ENCODE data around the gene ITGA7. TPM values are rescaled to one million over a fixed set of nuclear protein-coding genes. Genes with fewer than 3 reads are reported as not detected.
A peak's percentile ranks its signal among the peaks of the same experiment; 100 is the strongest.

ITGA7 gene
- total and polyA plus RNA-seq, 2 experiments from 2014 or later = 2.0 to 7.2 TPM

DNA sequence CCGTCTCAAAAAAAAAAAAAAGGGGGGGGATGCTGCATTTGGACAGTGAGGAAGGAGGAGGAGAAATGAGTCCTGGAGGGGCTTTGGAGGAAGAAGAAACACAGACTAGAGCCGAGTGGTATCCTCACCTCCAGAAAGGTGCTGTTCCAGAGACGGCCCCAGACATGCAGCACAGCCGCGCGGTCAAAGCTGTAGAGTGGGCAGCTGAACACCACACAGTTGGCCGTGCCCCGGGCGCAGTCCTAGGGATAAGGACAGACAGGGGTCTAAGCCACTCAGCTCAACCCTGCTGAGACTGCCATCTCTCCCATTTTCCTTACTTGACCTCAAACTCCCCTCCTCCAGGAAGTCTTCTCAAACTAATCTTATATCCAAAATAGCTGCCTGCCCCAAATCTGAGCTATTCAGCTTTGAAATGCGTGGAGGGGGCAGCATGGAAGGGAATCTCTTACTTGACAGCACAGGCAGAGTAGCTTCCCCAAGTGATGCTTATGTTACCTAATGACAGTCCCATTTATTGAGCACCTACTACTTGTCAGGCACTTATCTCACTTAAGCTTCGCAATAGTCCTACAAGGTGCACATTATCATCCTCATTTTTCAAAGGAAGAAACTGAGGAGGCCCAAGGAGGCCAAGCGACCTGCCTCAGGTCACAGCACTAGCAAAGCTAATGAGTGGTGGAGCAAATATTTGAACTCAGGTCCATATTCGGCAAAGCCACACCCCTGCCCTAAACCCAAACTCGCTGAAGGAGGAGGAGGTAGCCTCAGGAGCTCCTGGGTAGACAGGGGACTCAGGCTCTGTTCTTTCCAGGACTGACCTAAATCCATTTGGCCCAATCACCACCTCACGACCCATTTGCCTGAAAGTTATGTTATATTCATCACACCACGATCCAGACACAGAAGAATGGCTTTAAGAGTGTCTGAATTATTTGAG is 18.7 kb downstream of the ITGA7 start:
- Histone ChIP-seq H3F3A (ENCODE audit: insufficient read depth) (no peaks in the 10 kb centered on the region), H3K27me3 (replicated peaks; ENCODE audit: insufficient read depth) (no peaks in the 10 kb centered on the region), H3K36me3 (ENCODE audit: low read depth) (no peaks in the 10 kb centered on the region), H3K4me1 (ENCODE audit: insufficient read depth) (no peaks in the 10 kb centered on the region), H3K9me3 (ENCODE audit: low read depth) (no peaks in the 10 kb centered on the region), H3K79me2 (ENCODE audit: insufficient read depth) (no peaks in the 10 kb centered on the region), H3K27ac (no peak overlapping the region), H4K20me1 (ENCODE audit: insufficient read depth) (no peaks in the 10 kb centered on the region), H3K4me2 (ENCODE audit: unreplicated experiment) (no peak overlapping the region), H3K9ac (no peak overlapping the region), H2AFZ (no peak overlapping the region), H3K9me2 (ENCODE audit: insufficient read depth) (no peaks in the 10 kb centered on the region), H3K4me3 (no peak overlapping the region)
- DNase-seq = no peak
- 80 to 82% methylated on average over 16 of the region's 16 CpGs for WGBS, 2 experiments (ENCODE audit: low coverage in 1 of 2, low lambda C conversion rate in 2 of 2, missing lambda C conversion rate in 2 of 2)
- TF ChIP-seq EZH2 (IDR thresholded peaks at IDR 0.05; ENCODE audit: insufficient read depth, poor library complexity, severe bottlenecking) (no peak), EZH2phosphoT487 (IDR thresholded peaks at IDR 0.05; ENCODE audit: insufficient read depth, low read depth) (no peak)
- in situ Hi-C loops (cut with MboI) = no loop called here

- Histone ChIP-seq H3K4me3 (no peak overlapping the region), H3K27ac (no peak overlapping the region), H2AFZ (no peak overlapping the region), H3K36me3 (ENCODE audit: low read depth) (no peaks in the 10 kb centered on the region), H3K79me2 (ENCODE audit: insufficient read depth) (no peaks in the 10 kb centered on the region), H3K4me2 (ENCODE audit: unreplicated experiment) (no peak overlapping the region), H3K9me2 (ENCODE audit: insufficient read depth) (no peaks in the 10 kb centered on the region), H3K9me3 (ENCODE audit: low read depth) (no peaks in the 10 kb centered on the region), H4K20me1 (ENCODE audit: insufficient read depth) (no peaks in the 10 kb centered on the region), H3K27me3 (replicated peaks; ENCODE audit: insufficient read depth) (no peaks in the 10 kb centered on the region), H3K9ac (no peak overlapping the region), H3K4me1 (ENCODE audit: insufficient read depth) (no peaks in the 10 kb centered on the region), H3F3A (ENCODE audit: insufficient read depth) (no peaks in the 10 kb centered on the region)
- in situ Hi-C loops (cut with MboI) = no loop called here
- no peak for DNase-seq
- TF ChIP-seq EZH2phosphoT487 (IDR thresholded peaks at IDR 0.05; ENCODE audit: insufficient read depth, low read depth) (no peak), EZH2 (IDR thresholded peaks at IDR 0.05; ENCODE audit: insufficient read depth, poor library complexity, severe bottlenecking) (no peak)
These were observed 20.0 kb downstream of the ITGA7 start for GRCh38 chr12:55687746-55688145.

DNA sequence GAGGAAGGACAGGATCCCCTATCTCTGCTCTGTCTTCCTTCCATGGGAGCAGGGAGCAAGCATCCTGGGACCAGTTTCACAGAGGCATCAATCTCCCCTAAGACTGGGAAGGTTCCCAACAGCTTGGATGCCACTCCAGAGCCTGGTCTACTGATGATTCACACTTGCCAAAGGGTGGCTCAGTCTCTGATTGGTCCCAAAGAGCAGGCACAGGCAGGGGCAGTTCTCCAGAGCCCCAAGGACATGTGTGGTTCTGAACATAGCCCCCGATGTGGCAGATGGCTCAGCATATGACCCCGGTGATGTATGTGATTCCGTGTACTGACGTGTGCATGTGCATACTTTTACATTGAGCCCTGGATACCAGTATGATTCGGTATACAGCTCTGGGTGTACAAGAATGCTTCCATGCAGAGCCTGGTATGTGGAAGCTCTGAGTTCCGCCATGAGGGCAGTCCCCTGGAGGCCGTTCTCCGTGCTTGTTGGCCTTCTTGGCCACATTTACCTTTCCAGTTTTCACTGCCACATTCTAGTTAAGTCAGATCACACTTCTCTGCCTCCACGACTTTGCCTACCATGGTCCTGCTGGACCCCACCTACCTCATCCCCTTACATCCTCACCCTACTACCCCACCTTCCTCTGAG is 21.2 kb downstream of the ITGA7 start:
- Histone ChIP-seq H3K27ac (no peak overlapping the region), H4K20me1 (ENCODE audit: insufficient read depth) (no peaks in the 10 kb centered on the region), H3K79me2 (ENCODE audit: insufficient read depth) (no peaks in the 10 kb centered on the region), H3K9ac (no peak overlapping the region), H3K4me1 (ENCODE audit: insufficient read depth) (peaks cover 5% of the 10 kb centered on the region; the same call in 1 of the 2 replicates), H3K4me2 (ENCODE audit: unreplicated experiment) (no peak overlapping the region), H3F3A (ENCODE audit: insufficient read depth) (no peaks in the 10 kb centered on the region), H3K36me3 (ENCODE audit: low read depth) (no peaks in the 10 kb centered on the region), H3K9me3 (ENCODE audit: low read depth) (no peaks in the 10 kb centered on the region), H2AFZ (no peak overlapping the region), H3K9me2 (ENCODE audit: insufficient read depth) (no peaks in the 10 kb centered on the region), H3K4me3 (no peak overlapping the region), H3K27me3 (replicated peaks; ENCODE audit: insufficient read depth) (no peaks in the 10 kb centered on the region)
- 75 to 76% methylated on average over 9 of the region's 9 CpGs for WGBS, 2 experiments (ENCODE audit: low coverage in 1 of 2, low lambda C conversion rate in 2 of 2, missing lambda C conversion rate in 2 of 2)
- TF ChIP-seq EZH2phosphoT487 (IDR thresholded peaks at IDR 0.05; ENCODE audit: insufficient read depth, low read depth) = no peak
- no peak for TF ChIP-seq EZH2 (IDR thresholded peaks at IDR 0.05; ENCODE audit: insufficient read depth, poor library complexity, severe bottlenecking)
- in situ Hi-C loops (cut with MboI) = no loop called here
- peak; percentile 34 for DNase-seq

GRCh38 chr12:55685671-55686070 is 22.0 kb downstream of the ITGA7 start:
- Histone ChIP-seq H3K4me1 (ENCODE audit: insufficient read depth) (peaks cover 8% of the 10 kb centered on the region; the same call in 1 of the 2 replicates), H3K9me2 (ENCODE audit: insufficient read depth) (no peaks in the 10 kb centered on the region), H3K9ac (no peak overlapping the region), H3F3A (ENCODE audit: insufficient read depth) (peaks cover 1% of the 10 kb centered on the region), H2AFZ (no peak overlapping the region), H3K9me3 (ENCODE audit: low read depth) (no peaks in the 10 kb centered on the region), H4K20me1 (ENCODE audit: insufficient read depth) (no peaks in the 10 kb centered on the region), H3K4me3 (no peak overlapping the region), H3K4me2 (ENCODE audit: unreplicated experiment) (no peak overlapping the region), H3K27me3 (replicated peaks; ENCODE audit: insufficient read depth) (no peaks in the 10 kb centered on the region), H3K36me3 (ENCODE audit: low read depth) (no peaks in the 10 kb centered on the region), H3K27ac (no peak overlapping the region), H3K79me2 (ENCODE audit: insufficient read depth) (no peaks in the 10 kb centered on the region)
- no peak for DNase-seq
- no peak for TF ChIP-seq EZH2 (IDR thresholded peaks at IDR 0.05; ENCODE audit: insufficient read depth, poor library complexity, severe bottlenecking)
- TF ChIP-seq EZH2phosphoT487 (IDR thresholded peaks at IDR 0.05; ENCODE audit: insufficient read depth, low read depth) = no peak
- in situ Hi-C loops (cut with MboI) = no loop called here
- 82 to 86% methylated on average over 5 of the region's 5 CpGs for WGBS, 2 experiments (ENCODE audit: low coverage in 1 of 2, low lambda C conversion rate in 2 of 2, missing lambda C conversion rate in 2 of 2)

Data from GM23248 (cell line).